Measurements from ENCODE around the gene TPRG1. TPM values are rescaled to one million over a fixed set of nuclear protein-coding genes. Genes with fewer than 3 reads are reported as not detected.

TPRG1 gene
- total RNA-seq, 2 donors from 2014 or later = 0.69 to 1.3 TPM

GRCh38 chr3:189365609-189366564, 194.1 kb downstream of the TPRG1 start:
- Histone ChIP-seq H3K9ac (ENCODE audit: extremely low read depth, low read length, poor library complexity, severe bottlenecking) (no peak overlapping the region), H3K27me3 (ENCODE audit: control insufficient read depth, insufficient read depth, low read length, poor library complexity, severe bottlenecking) (no peaks in the 10 kb centered on the region), H3K9me3 (ENCODE audit: control insufficient read depth, low read length) (no peaks in the 10 kb centered on the region), H3K4me3 (ENCODE audit: low read length) (no peak overlapping the region), H3K27ac (ENCODE audit: low read depth, low read length) (no peak overlapping the region), H3K4me1 (ENCODE audit: control insufficient read depth, insufficient read depth, low read length) (no peaks in the 10 kb centered on the region), H3K36me3 (ENCODE audit: control insufficient read depth, insufficient read depth, low read length) (no peaks in the 10 kb centered on the region)
- no peak overlapping the region for H3K4me3 Mint-ChIP-seq
- no peak for DNase-seq
- TF ChIP-seq CTCF (conservative IDR thresholded peaks at IDR 0.05) = no peak
- peaks cover 11% of the 10 kb centered on the region for H3K4me1 Mint-ChIP-seq
- no peaks in the 10 kb centered on the region for H3K36me3 Mint-ChIP-seq (ENCODE audit: low read depth)
- no peaks in the 10 kb centered on the region for H3K27me3 Mint-ChIP-seq (ENCODE audit: insufficient read depth)
- 85 to 92% methylated on average over 2 to 3 of the region's 3 CpGs for WGBS, 2 experiments (ENCODE audit: insufficient coverage in 1 of 2, insufficient read length in 1 of 2)
- no peak overlapping the region for H3K27ac Mint-ChIP-seq
- H3K9me3 Mint-ChIP-seq = no peaks in the 10 kb centered on the region

- DNase-seq = no peak
- no peak overlapping the region for H3K4me3 ChIP-seq (ENCODE audit: low read length)
- WGBS, 2 experiments (ENCODE audit: insufficient coverage in 1 of 2, insufficient read length in 1 of 2) = 89% methylated on average over 3 to 4 of the region's 4 CpGs
- H3K9ac ChIP-seq (ENCODE audit: extremely low read depth, low read length, poor library complexity, severe bottlenecking) = no peak overlapping the region
- no peaks in the 10 kb centered on the region for H3K9me3 ChIP-seq (ENCODE audit: control insufficient read depth, low read length)
- Mint-ChIP-seq H3K36me3 (ENCODE audit: low read depth) (no peaks in the 10 kb centered on the region), H3K27me3 (ENCODE audit: insufficient read depth) (no peaks in the 10 kb centered on the region), H3K4me3 (no peak overlapping the region), H3K9me3 (no peaks in the 10 kb centered on the region), H3K4me1 (peaks cover 11% of the 10 kb centered on the region), H3K27ac (no peak overlapping the region)
- no peaks in the 10 kb centered on the region for H3K27me3 ChIP-seq (ENCODE audit: control insufficient read depth, insufficient read depth, low read length, poor library complexity, severe bottlenecking)
- H3K4me1 ChIP-seq (ENCODE audit: control insufficient read depth, insufficient read depth, low read length) = no peaks in the 10 kb centered on the region
- H3K27ac ChIP-seq (ENCODE audit: low read depth, low read length) = no peak overlapping the region
- no peak for TF ChIP-seq CTCF (conservative IDR thresholded peaks at IDR 0.05)
- H3K36me3 ChIP-seq (ENCODE audit: control insufficient read depth, insufficient read depth, low read length) = no peaks in the 10 kb centered on the region
Measured at GRCh38 chr3:189368384-189368783, 196.6 kb downstream of the TPRG1 start.

- Mint-ChIP-seq H3K9me3 (no peaks in the 10 kb centered on the region), H3K4me1 (peaks cover 11% of the 10 kb centered on the region), H3K27ac (no peak overlapping the region), H3K36me3 (ENCODE audit: low read depth) (no peaks in the 10 kb centered on the region), H3K27me3 (ENCODE audit: insufficient read depth) (no peaks in the 10 kb centered on the region), H3K4me3 (no peak overlapping the region)
- no peak overlapping the region for H3K27ac ChIP-seq (ENCODE audit: low read depth, low read length)
- 81 to 90% methylated on average over 5 of the region's 5 CpGs for WGBS, 2 experiments (ENCODE audit: insufficient coverage in 1 of 2, insufficient read length in 1 of 2)
- H3K4me1 ChIP-seq (ENCODE audit: control insufficient read depth, insufficient read depth, low read length) = no peaks in the 10 kb centered on the region
- no peaks in the 10 kb centered on the region for H3K9me3 ChIP-seq (ENCODE audit: control insufficient read depth, low read length)
- no peaks in the 10 kb centered on the region for H3K36me3 ChIP-seq (ENCODE audit: control insufficient read depth, insufficient read depth, low read length)
- no peak for DNase-seq
- no peak overlapping the region for H3K9ac ChIP-seq (ENCODE audit: extremely low read depth, low read length, poor library complexity, severe bottlenecking)
- no peak overlapping the region for H3K4me3 ChIP-seq (ENCODE audit: low read length)
- TF ChIP-seq CTCF (conservative IDR thresholded peaks at IDR 0.05) = no peak
- no peaks in the 10 kb centered on the region for H3K27me3 ChIP-seq (ENCODE audit: control insufficient read depth, insufficient read depth, low read length, poor library complexity, severe bottlenecking)
Measured at GRCh38 chr3:189369636-189370035, 197.9 kb downstream of the TPRG1 start.

Data from endodermal cell (in vitro differentiated cells).